ENCODE measurements around the gene ARL5A.

The ARL5A gene

DNA sequence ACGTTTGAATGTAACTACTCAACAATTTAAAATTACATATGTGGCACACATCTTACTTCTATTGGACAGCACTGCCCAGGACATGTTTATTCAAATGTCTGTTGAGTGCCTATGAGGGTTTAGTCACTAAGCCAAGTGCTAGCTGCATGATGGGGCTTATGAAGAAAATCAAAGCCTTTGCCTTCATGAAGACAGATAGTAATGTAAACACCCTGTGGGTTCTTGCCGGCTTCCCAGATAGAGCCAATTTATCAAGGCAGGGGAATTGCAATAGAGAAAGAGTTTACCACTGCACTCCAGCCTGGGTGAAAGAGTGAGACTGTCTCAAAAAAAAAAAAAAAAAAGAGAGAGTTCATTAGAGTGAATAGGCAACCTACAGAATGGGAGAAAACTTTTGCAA is 50.3 kb downstream of the ARL5A start:
- TF ChIP-seq, protein P1, sequence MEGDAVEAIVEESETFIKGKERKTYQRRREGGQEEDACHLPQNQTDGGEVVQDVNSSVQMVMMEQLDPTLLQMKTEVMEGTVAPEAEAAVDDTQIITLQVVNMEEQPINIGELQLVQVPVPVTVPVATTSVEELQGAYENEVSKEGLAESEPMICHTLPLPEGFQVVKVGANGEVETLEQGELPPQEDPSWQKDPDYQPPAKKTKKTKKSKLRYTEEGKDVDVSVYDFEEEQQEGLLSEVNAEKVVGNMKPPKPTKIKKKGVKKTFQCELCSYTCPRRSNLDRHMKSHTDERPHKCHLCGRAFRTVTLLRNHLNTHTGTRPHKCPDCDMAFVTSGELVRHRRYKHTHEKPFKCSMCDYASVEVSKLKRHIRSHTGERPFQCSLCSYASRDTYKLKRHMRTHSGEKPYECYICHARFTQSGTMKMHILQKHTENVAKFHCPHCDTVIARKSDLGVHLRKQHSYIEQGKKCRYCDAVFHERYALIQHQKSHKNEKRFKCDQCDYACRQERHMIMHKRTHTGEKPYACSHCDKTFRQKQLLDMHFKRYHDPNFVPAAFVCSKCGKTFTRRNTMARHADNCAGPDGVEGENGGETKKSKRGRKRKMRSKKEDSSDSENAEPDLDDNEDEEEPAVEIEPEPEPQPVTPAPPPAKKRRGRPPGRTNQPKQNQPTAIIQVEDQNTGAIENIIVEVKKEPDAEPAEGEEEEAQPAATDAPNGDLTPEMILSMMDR (IDR thresholded peaks at IDR 0.05; ENCODE audit: low read depth, low read length): no peak
- no peak overlapping the region for H3K4me3 ChIP-seq (ENCODE audit: low read depth, low read length)

DNA sequence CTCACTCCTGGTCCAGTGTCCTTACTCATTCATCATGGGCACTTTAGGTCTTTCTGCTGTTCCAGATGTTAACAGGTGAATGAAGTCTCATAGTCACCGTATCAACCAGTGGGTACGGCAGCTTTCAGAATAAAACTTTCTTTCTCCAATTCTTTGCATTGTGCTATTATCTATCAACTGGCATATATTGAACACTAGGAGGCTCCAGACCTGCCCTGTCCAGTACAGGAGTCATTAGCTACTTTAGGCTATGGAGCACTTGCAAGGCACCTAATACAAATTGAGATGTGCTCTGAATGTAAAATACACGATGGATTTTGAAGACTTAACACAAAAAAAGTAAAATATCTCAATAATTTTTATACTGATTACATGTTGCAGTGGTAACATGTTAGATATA is 50.7 kb downstream of the ARL5A start:
- TF ChIP-seq, protein P1 (IDR thresholded peaks at IDR 0.05; ENCODE audit: low read depth, low read length): no peak
- H3K4me3 ChIP-seq (ENCODE audit: low read depth, low read length): no peak overlapping the region

DNA sequence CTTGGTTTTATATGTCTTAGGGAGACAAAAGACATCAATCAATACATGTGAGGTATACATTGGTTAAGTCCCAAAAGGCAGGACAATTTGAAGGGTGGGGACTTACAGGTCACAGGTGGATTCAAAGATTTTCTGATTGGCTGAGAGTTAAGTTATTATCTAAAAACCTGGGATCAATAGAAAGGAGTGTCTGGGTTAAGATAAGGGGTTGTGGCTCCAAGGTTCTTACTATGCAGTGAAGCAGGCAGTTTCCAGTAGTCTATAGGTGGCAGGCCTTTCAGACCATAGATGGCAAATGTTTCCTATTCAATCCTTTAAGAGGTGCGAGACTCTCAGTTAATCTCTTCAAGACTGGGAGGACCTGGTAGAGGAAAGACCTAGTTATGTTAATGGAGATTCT is 51.9 kb downstream of the ARL5A start:
- TF ChIP-seq, protein P1 (IDR thresholded peaks at IDR 0.05; ENCODE audit: low read depth, low read length): no peak
- H3K4me3 ChIP-seq (ENCODE audit: low read depth, low read length): no peak overlapping the region

DNA sequence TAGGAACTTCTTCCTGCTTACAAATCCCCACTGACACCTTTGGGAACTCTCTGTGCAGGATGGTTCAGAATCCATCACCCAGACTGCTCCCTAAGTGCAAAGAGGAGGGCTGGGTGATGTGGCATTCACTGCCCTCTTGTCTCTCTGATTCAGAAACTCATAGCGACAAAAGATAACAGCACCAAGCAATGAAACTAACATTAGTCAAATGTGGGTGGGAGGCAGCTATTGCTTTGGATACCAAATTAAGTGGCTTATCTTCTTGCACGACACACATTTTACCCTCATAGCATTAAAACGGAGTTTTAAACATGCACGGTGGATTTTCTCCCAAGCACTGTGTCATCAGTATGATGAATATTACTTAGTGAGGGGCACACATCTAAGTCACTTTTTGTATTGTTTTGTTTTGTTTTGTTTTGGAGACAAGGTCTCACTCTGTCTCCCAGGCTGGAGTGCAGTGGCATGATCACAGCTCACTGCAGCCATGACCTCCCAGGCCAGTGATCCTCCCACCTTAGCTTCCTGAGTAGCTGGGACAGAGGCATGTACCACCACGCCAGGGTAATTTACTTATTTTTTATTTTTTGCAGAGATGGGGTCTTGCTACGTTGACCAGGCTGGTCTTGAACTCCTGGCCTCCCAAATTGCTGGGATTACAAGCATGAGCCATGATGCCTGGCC is 53.0 kb downstream of the ARL5A start:
- TF ChIP-seq, protein P1 (IDR thresholded peaks at IDR 0.05; ENCODE audit: low read depth, low read length): no peak
- H3K4me3 ChIP-seq (ENCODE audit: low read depth, low read length): no peak overlapping the region

DNA sequence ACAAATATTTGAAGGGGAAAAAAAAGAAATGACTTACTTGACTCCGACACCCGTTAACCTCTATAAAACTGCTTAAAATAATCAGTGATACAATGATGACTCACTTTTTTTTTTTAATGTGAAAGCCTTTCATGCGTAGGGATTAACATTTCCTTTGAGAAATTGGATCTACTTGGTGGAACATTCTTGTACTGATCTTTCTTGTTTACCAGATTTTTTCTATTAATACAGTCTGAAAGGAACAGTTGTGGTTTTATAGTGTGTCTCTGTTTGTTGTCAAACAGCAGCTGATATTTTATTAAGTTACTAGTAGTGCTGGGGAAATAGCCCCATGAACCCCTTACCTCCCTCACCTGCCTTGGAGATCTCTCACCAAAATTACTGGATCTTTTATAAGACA is 53.7 kb downstream of the ARL5A start:
- TF ChIP-seq, protein P1 (IDR thresholded peaks at IDR 0.05; ENCODE audit: low read depth, low read length): no peak
- no peak overlapping the region for H3K4me3 ChIP-seq (ENCODE audit: low read depth, low read length)

DNA sequence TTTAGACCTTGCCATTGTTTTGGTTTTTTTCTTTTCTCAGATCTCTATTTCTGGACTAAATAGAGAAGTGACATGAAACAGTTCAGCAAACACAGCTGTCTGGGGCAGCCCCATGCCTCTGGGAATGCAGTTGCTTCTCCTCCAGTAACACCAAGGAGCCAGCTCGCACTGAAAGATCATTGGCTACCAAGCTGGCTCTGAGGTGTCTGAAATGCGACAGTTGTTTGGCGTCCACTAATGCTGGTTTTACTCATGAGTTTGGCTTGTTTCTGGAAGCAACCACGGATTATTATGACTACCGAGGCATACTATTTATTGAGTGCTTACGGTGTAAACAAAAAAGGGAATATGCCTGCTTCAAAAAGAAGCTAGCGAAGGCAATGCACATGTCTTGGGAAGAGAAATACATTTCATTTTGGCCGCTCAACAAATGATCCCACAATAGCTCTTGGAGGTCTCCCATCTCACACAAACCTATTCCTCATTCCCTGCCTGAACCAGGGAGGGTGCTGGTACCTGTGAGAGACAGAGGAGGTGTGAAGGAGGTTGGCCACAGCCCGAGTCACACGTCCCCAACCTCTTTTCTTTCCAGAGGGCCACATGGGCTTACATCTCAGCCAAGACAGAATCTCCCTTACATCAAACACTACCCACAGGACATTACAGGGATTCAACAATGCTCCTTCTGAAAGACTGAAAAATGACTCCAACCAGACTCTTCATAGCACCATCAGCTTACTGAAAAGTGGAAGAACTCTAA is 56.4 kb downstream of the ARL5A start:
- H3K4me3 ChIP-seq (ENCODE audit: low read depth, low read length): no peak overlapping the region
- TF ChIP-seq, protein P1 (IDR thresholded peaks at IDR 0.05; ENCODE audit: low read depth, low read length): no peak

DNA sequence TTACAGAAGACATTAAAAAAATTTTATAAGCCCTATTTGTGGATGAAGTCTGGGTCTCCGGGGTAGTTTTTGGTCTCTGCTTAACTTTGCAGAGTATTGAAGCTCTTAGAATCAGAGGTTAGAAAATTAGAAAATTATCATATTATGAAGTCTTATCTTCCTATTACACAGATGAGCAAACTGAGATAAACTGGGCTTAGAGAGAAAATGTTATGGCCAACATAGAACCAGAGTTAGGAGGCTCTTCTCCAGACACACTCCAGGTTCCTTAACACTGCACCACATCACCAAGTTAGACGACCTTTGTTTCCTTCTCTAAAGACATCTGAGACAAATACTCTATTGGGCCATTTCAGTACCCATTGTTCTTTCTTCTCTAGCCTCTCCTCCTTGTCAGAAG is 57.2 kb downstream of the ARL5A start:
- no peak overlapping the region for H3K4me3 ChIP-seq (ENCODE audit: low read depth, low read length)
- TF ChIP-seq, protein P1 (IDR thresholded peaks at IDR 0.05; ENCODE audit: low read depth, low read length): no peak

Data from WI38 (cell line).